HEK293 (cell line): ENCODE results near the gene TBCC.

Experiments
- BCL11A ChIP-seq: fragments of 450-650 bp; formaldehyde crosslinking; IDR thresholded peaks from 2 replicates; pipeline ENCODE4 v1.5.1; 2016; ENCODE audit warnings: low read depth, missing biosample characterization, missing genetic modification characterization
- GFI1B ChIP-seq: fragments of 450-650 bp; formaldehyde crosslinking; IDR thresholded peaks from 2 replicates; pipeline ENCODE4 v1.5.1; 2016; ENCODE audit warnings: missing biosample characterization, missing genetic modification characterization
- GLIS2 ChIP-seq: fragments of 450-650 bp; formaldehyde crosslinking; IDR thresholded peaks from 2 replicates; pipeline ENCODE4 v1.5.1; 2016; ENCODE audit warnings: missing biosample characterization, missing genetic modification characterization
- KLF1 ChIP-seq: fragments of 450-650 bp; formaldehyde crosslinking; IDR thresholded peaks from 2 replicates; pipeline ENCODE4 v1.5.1; 2016; ENCODE audit warnings: missing biosample characterization, missing genetic modification characterization
- KLF8 ChIP-seq: fragments of 450-650 bp; formaldehyde crosslinking; IDR thresholded peaks from 2 replicates; pipeline ENCODE4 v1.5.1; 2016; ENCODE audit warnings: missing biosample characterization, missing genetic modification characterization
- MYNN ChIP-seq: fragments of 450-650 bp; formaldehyde crosslinking; IDR thresholded peaks from 2 replicates; pipeline ENCODE4 v1.5.1; 2016; ENCODE audit warnings: missing biosample characterization, missing genetic modification characterization, borderline replicate concordance
- OVOL3 ChIP-seq: fragments of 450-650 bp; formaldehyde crosslinking; IDR thresholded peaks from 2 replicates; pipeline ENCODE4 v1.5.1; 2016; ENCODE audit warnings: missing biosample characterization, missing genetic modification characterization
- RBAK ChIP-seq: fragments of 450-650 bp; formaldehyde crosslinking; IDR thresholded peaks from 2 replicates; pipeline ENCODE4 v1.5.1; 2016; ENCODE audit warnings: missing biosample characterization, missing genetic modification characterization
- SP2 ChIP-seq: fragments of 450-650 bp; formaldehyde crosslinking; IDR thresholded peaks from 2 replicates; pipeline ENCODE4 v1.5.1; 2016; ENCODE audit warnings: missing biosample characterization, missing genetic modification characterization
- TRIM28 ChIP-seq: IDR thresholded peaks from 2 replicates; pipeline ENCODE4 v1.6.1; 2011; ENCODE audit warnings: low read length, control low read depth, borderline replicate concordance
- ZBTB26 ChIP-seq: fragments of 450-650 bp; formaldehyde crosslinking; optimal IDR thresholded peaks from 2 replicates; pipeline ENCODE3; 2016; ENCODE audit warnings: missing biosample characterization, mild to moderate bottlenecking, missing genetic modification characterization
- ZNF132 ChIP-seq: fragments of 450-650 bp; formaldehyde crosslinking; IDR thresholded peaks from 2 replicates; pipeline ENCODE4 v1.5.1; 2017; ENCODE audit warnings: missing biosample characterization, missing genetic modification characterization, borderline replicate concordance
- ZNF140 ChIP-seq: fragments of 450-650 bp; formaldehyde crosslinking; IDR thresholded peaks from 2 replicates; pipeline ENCODE4 v1.5.1; 2016; ENCODE audit warnings: missing biosample characterization, missing genetic modification characterization
- ZNF223 ChIP-seq: fragments of 450-650 bp; formaldehyde crosslinking; IDR thresholded peaks from 2 replicates; pipeline ENCODE4 v1.5.1; 2016; ENCODE audit warnings: missing biosample characterization, missing genetic modification characterization
- ZNF280C ChIP-seq: fragments of 450-650 bp; formaldehyde crosslinking; IDR thresholded peaks from 2 replicates; pipeline ENCODE4 v1.5.1; 2016; ENCODE audit warnings: missing biosample characterization, missing genetic modification characterization
- ZNF335 ChIP-seq: fragments of 450-650 bp; formaldehyde crosslinking; conservative IDR thresholded peaks from 2 replicates; pipeline ENCODE4 v1.5.1; 2016; ENCODE audit warnings: missing biosample characterization, missing genetic modification characterization
- ZNF473 ChIP-seq: fragments of 450-650 bp; formaldehyde crosslinking; IDR thresholded peaks from 2 replicates; pipeline ENCODE4 v1.5.1; 2017; ENCODE audit warnings: missing biosample characterization, missing genetic modification characterization
- ZNF513 ChIP-seq: fragments of 450-650 bp; IDR thresholded peaks from 2 replicates; pipeline ENCODE4 v1.5.1; 2018; ENCODE audit warnings: missing biosample characterization, missing genetic modification characterization
- ZNF548 ChIP-seq: fragments of 450-650 bp; formaldehyde crosslinking; IDR thresholded peaks from 2 replicates; pipeline ENCODE4 v1.5.1; 2016; ENCODE audit warnings: missing biosample characterization, missing genetic modification characterization
- ZNF561 ChIP-seq: fragments of 450-650 bp; IDR thresholded peaks from 2 replicates; pipeline ENCODE4 v1.5.1; 2018; ENCODE audit warnings: missing biosample characterization, missing genetic modification characterization, borderline replicate concordance
- ZNF580 ChIP-seq: fragments of 450-650 bp; formaldehyde crosslinking; IDR thresholded peaks from 2 replicates; pipeline ENCODE4 v1.5.1; 2016; ENCODE audit warnings: missing biosample characterization, missing genetic modification characterization
- ZNF600 ChIP-seq: fragments of 450-650 bp; formaldehyde crosslinking; IDR thresholded peaks from 2 replicates; pipeline ENCODE4 v1.5.1; 2016; ENCODE audit warnings: missing biosample characterization, missing genetic modification characterization
- ZNF639 ChIP-seq: fragments of 450-650 bp; formaldehyde crosslinking; IDR thresholded peaks from 2 replicates; pipeline ENCODE4 v1.5.1; 2016; ENCODE audit warnings: missing biosample characterization, missing genetic modification characterization
- ZNF677 ChIP-seq: fragments of 450-650 bp; IDR thresholded peaks from 2 replicates; pipeline ENCODE4 v1.5.0; 2018; ENCODE audit warnings: missing biosample characterization, mild to moderate bottlenecking, missing genetic modification characterization, moderate library complexity
- ZNF792 ChIP-seq: fragments of 450-650 bp; formaldehyde crosslinking; IDR thresholded peaks from 2 replicates; pipeline ENCODE4 v1.5.1; 2016; ENCODE audit warnings: missing biosample characterization, missing genetic modification characterization

TBCC gene

GRCh38 chr6:42782689-42783176 lies 36.8 kb upstream of the TBCC start (continued):
- no peak for TF ChIP-seq ZNF280C
- TF ChIP-seq OVOL3, result no peak
- no peak for TF ChIP-seq ZNF677 (tag by site-specific recombination)
- TF ChIP-seq BCL11A (tag by site-specific recombination), result no peak
- peak; percentile 83 for TF ChIP-seq GLIS2 (tag by site-specific recombination)
- TF ChIP-seq ZNF580 (tag by site-specific recombination), result no peak
- no peak for TF ChIP-seq MYNN (tag by site-specific recombination)
- peak; percentile 65; the same call in 1 of the 2 replicates for TF ChIP-seq KLF8 (tag by site-specific recombination)
- TF ChIP-seq RBAK, result no peak
- TF ChIP-seq SP2 (tag by site-specific recombination), result peak; percentile 49
- TF ChIP-seq ZNF132 (tag by site-specific recombination), result no peak
- peak; percentile 45 for TF ChIP-seq ZBTB26
- TF ChIP-seq ZNF561 (tag by site-specific recombination), result no peak
- no peak for TF ChIP-seq ZNF792 (tag by site-specific recombination)
- no peak for TF ChIP-seq GFI1B (tag by site-specific recombination)
- TF ChIP-seq ZNF513 (tag by site-specific recombination), result no peak
- TF ChIP-seq ZNF548 (tag by site-specific recombination), result no peak
- no peak for TF ChIP-seq ZNF473 (tag by site-specific recombination)
- TF ChIP-seq ZNF335 (tag by site-specific recombination), result no peak
- TF ChIP-seq ZNF600 (tag by site-specific recombination), result 0 out of 2 replicates have a peak, but pooled peaks have one; percentile 28
- no peak for TF ChIP-seq ZNF223
- no peak for TF ChIP-seq TRIM28
- TF ChIP-seq KLF1 (tag by site-specific recombination), result peak; percentile 42; the same call in 1 of the 2 replicates
- no peak for TF ChIP-seq ZNF140 (tag by site-specific recombination)
- 0 out of 2 replicates have a peak, but pooled peaks have one; percentile 24 for TF ChIP-seq ZNF639 (tag by site-specific recombination)
